Measurements from ENCODE around the gene FURIN.

DNA sequence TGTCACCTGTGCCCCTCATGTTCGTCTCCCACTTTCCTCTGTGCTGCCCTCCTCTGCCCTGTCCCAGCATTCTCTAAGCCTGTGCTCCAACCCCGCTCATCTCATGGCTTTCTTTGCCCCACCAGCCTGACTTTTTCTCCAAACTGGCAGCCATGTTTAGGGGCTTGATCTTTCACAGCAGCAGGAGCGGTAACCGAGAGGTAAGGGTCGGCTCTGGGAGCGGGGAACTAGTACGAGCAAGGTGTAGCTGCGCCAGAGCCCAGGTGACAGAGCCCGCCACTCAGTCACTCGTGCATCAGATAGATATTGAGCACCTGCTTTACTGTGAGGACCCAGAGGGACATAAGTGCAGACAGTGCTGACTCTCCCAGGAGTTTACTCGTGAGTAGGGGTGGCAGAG lies 48.1 kb downstream of the FURIN start:
- TF ChIP-seq, protein P1, sequence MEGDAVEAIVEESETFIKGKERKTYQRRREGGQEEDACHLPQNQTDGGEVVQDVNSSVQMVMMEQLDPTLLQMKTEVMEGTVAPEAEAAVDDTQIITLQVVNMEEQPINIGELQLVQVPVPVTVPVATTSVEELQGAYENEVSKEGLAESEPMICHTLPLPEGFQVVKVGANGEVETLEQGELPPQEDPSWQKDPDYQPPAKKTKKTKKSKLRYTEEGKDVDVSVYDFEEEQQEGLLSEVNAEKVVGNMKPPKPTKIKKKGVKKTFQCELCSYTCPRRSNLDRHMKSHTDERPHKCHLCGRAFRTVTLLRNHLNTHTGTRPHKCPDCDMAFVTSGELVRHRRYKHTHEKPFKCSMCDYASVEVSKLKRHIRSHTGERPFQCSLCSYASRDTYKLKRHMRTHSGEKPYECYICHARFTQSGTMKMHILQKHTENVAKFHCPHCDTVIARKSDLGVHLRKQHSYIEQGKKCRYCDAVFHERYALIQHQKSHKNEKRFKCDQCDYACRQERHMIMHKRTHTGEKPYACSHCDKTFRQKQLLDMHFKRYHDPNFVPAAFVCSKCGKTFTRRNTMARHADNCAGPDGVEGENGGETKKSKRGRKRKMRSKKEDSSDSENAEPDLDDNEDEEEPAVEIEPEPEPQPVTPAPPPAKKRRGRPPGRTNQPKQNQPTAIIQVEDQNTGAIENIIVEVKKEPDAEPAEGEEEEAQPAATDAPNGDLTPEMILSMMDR (IDR thresholded peaks at IDR 0.05 in 4 of 5, conservative IDR thresholded peaks at IDR 0.05 in 1 of 5) = no peak
- TF ChIP-seq POLR2A (IDR thresholded peaks at IDR 0.05) = no peak

Measured in gastrocnemius medialis (tissue), 4 donors.